ENCODE results near the gene SMURF1.
"Not testable (repeated sequence)": the region's sequence is repeated elsewhere in the genome, so short reads cannot be mapped to it uniquely, and the experiment has no call there.

The SMURF1 gene

DNA sequence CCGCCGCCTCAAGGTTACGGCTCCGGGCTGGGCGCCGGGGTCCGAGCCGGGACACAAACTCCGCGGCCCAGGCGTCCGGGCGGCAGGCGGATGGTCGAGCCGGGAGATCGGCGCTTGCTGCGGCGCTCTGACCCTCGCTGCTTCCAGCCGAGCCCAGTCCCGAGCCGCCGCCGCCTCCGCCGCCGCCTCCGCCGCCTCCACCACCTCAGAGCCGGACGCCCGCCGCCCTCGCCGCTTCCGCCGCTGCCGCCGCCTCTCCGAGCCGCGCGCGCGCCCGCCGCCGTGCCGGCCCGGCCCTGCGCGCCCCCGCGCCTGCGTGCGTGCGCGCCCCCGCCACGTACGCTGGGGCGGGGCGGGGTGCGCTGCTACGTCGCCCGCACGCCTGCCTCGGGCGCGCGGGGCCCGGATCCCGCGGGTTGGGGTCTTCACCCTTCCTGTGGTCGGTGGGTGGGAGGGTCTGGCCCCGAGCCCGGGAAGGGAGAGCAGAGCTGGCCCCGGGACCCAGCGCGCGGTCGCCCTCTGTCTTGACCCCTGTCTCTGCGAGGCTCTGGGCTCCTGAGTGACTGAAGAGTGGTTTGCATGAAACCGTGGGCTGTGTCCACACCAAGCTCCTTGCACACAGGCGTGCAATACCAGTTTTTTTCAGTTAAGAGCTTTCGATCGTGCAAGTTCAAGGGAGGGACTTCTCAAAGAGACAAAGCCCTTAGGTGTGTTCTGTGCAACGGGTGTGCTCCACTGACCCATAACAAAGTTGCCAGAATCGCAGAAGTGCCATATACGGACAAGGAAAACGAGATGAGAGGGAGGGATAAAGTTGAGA, at the start of gene SMURF1:
Gene SMURF1 (minus strand): TSS at position 256 of the 820 bp plus-strand sequence. CDS start 328 bp downstream, outside the sequence.
- DNase-seq: peak; percentile 57

DNA sequence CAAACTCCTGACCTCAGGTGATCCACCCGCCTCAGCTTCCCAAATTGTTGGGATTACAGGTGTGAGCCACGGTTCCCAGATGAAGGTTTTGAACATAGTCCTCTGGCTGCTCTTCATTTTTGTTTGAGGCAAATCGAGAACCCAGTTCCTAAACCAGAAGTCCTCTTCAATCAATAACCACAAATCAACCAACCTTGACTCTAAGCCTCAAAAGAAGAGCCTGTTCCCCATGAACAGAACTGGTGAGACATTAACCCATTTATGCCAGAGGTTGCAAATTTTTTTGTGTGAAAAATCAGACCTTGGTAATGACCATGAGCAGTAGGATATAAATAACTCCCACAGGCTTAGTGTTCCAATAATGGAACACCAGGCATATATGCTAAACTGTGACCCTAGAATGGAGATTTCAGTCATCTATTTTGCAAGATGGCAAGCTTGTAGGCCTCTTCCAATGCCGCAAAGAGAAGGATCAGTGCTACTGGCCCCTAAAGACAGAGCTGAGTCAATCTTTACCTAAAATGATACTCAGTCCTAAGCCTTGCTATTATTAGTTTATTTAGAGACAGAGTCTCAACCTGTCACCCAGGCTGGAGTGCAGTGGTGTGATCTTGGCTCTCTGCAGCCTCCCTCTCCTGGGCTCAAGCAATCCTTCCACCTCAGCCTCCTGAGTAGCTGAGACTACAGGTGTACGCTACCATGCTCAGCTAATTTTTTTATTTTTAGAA, 48.1 kb upstream of the SMURF1 start:
- no peak for DNase-seq

DNA sequence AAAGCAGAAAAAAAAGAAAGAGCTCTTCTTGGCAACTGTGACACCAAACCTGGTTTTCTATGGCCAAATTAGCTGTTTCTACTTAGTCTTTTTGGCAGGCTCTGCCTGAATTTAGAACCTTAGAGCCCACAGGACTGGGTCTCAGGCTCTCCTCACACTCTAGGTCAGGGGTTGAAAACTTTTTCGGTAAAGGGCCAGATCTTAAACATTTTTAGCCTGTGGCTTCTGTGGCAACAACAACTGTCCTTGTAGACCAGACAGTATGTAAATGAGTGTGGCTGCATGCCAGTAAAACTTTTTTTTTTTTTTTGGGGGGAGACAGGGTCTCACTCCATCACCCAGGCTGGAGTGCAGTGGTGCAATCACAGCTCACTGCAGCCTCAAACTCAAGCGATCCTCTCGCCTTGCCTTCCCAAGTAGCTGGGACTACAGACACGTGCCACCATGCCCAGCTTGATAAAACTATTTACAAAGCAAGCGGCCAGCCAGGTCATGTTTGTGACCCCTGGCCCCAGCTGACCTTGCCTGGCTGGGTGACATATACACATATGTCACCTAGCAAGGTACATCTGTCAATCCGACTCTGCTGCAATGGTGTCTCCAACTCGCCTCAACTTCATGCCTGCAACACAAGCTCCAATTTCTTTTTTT, 46.6 kb upstream of the SMURF1 start:
- DNase-seq: no peak

DNA sequence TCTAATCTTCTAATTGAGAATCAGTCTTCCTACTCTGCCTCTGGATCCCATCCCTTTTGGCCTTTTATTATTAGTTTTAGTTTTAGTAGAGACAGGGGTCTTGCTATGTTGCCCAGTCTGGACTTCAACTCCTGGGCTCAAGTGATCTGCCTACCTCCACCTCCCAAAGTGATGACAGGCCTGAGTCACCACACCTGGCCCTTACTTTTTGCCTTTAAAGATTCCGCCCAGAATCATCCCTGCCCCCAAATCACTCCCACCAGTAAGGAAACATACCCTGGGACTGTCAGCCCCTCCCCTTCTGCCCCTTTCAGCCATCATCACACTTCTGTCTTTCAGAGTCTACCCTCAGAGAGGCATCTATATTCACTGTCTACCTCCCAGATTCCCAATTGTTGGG, 45.3 kb upstream of the SMURF1 start:
- no peak for DNase-seq

DNA sequence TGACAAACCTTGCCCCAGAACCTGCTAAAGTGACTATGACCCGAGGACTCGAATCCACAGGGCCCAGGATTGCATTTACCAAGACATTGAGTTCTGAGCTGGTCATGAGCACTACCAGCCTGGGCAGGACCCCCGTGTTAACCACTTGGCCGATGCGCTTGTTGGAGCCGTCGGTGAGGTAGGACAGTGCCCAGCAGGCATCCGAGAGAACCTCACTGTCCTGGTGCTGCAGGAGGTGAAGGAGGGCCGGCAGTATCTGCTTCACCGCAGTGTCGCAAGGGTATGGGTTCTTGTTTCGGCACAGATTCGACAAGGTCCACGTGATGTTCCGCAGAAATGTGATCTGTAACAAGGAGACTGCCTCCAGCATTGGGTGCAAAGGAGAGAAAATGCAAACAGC, 44.3 kb upstream of the SMURF1 start:
- no peak for DNase-seq

DNA sequence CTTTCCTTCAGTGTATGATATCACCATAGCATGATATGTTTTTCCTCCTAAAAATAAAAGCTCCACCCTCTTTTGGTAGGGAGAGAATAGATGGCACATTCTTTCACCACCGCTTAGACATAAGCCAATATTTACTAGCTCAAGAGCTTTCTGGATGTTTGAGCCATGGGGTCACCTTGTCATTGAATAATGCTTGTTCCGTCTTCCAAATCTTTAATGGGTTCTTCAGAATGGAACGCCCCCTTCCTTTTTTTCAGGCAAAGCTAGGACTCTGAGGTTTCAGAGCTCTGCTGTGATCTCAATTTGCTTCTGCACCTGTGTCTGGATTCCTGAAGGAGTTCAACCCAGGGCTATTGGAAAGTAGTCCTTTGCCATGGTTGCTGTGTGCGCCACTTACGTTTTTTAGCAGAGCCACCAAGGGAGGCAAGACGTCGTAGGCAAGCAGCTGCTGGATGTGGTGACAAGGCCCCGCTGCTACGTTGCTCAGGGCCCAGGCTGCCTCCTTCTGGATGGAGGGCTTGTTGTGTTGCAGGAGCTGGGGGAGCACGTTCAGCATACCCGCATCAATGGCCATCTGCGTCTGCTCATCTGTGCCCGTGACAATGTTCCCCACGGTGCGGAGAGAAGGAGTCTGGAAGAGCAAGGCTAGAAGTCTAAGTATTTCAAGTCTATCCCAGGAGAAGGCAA, 40.8 kb upstream of the SMURF1 start:
- no peak for DNase-seq

DNA sequence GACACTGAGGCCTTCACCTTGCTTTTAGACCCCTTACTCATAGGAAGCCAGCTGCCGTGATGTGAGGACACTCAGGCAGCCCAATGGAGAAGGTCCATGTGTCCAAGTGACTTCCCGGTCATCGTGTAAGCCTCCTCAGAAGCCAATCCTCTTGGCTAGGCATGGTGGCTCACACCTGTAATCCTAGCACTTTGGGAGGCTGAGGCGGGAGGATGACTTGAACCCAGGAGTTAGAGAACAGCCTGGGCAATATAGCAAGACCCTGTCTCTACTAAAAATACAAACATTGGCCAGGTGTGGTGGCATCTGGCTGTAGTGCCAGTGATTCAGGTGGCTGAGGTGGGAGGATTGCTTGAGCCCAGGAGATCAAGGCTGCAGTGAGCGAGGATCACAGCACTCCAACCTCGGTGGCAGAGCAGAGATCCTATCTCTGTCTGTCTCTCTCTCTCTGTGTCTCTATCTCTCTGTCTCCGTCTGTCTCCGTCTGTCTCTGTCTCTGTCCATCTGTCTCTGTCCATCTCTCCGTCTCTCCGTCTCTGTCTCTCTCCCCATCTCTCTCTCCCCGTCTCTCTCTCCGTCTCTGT, 36.3 kb upstream of the SMURF1 start:
- DNase-seq: no peak

DNA sequence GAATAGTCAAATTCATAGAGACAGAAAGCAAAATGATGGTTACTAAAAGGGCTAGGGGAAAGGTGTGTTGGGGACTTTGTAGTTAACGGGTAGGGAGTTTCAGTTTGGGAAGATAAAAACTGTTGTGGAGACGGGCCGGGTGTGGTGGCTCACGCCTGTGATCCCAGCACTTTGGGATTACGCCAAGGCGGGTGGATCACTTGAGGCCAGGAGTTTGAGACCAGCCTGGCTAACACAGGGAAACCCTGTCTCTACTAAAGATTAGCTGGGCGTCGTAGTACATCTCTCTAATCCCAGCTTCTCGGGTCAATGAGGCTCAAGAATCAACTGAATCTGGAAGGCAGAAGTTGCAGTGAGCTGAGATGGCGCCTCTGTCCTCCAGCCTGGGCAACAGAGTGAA, 33.3 kb upstream of the SMURF1 start:
- DNase-seq: no peak

DNA sequence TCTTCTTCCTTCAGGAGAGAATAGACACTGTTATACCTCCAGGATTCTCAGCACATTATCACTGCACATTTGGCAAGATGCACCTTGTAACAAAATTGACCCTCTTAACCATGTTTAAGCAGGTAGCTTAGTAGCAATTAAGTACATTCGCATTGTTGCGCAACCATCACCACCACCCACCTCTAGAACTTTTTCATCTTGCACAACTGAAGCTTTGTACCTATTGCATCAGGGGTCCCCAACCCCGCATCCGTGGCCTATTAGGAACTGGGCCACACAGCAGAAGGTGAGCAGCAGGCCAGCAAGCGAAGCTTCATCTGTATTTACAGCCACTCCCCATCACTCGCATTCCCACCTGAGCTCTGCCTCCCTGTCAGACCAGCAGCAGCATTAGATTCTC, 29.9 kb upstream of the SMURF1 start:
- DNase-seq: no peak

DNA sequence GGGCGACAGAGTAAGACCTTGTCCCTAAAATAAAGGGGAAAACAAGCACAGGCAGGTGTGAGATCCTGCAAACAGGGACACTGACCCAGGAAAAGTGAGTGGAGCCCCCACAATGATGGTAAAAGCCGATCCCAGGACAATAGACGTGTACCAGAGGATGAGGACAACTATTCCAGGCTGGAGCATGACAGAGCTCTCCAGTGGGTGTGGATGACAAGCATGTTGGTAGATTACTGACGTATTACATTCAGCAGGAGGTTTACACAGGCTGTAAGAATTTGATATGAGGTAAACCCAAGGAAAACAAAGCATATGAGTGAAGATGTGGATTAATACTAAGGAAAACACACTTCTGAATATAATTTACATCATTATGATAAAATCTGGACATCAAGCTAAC, 27.8 kb upstream of the SMURF1 start:
- no peak for DNase-seq

DNA sequence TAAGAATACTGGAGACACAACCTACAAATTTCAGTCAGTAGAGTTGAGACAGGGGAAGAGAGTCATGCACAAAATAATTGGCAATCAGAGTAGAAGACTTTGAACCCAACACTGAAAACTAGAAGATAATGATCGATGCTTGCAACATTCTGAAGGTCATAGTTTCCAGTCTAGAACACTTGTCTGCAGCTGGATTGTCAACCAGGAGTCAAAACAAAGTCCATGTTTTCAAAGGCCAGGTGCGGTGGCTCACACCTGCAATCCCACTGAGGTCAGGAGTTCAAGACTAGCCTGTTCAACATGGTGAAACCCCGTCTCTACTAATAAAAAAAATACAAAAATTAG, 26.8 kb upstream of the SMURF1 start:
- DNase-seq: no peak

DNA sequence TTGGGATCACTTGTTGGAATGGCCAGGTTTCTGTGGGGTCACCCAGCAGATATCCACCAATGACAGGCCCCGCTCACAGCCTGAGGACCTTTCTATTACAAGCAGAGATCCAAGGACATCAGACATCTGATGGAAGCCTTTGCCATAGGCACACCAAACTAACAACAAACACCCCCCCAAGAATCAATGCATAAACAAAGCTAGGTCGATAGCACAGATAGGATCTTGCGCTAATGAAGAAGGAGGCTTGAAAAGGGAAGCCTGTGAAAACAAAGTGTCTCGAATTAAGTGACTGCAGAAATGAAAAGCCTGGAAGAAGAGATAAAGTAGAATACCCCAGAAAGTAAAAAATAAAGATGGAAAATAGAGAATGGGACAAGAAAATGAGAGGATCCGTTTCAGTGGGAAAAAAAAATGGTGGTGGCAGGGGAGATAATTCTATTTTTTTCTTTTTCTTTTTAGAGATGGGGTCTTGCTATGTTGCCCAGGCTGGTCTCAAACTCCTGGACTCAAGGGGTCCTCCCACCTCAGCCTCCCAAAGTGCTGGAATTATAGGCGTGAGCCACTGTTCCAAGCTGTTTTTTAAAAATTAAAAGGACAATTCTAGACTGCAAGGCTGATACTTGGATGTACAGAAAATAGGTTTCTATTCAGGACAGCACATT, 26.3 kb upstream of the SMURF1 start:
- no peak for DNase-seq

DNA sequence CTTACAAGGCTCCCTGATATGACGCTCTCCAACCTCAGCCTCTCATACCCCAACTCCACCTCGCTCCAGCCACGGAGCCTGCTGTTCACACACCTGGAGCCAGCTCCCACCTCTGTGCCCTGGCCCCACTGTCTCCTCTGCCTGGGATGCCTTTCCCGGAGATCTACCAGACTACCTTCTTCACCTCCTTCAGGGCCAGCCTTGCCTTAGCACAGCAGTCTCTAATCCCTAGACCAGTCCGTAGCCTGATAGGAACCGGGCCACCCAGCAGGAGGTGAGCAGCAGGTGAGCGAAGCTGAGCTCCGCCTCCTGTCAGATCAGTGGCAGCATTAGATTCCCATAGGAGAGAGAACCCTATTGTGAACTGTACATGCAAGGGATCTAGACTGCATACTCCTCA, 23.2 kb upstream of the SMURF1 start:
- DNase-seq: no peak

DNA sequence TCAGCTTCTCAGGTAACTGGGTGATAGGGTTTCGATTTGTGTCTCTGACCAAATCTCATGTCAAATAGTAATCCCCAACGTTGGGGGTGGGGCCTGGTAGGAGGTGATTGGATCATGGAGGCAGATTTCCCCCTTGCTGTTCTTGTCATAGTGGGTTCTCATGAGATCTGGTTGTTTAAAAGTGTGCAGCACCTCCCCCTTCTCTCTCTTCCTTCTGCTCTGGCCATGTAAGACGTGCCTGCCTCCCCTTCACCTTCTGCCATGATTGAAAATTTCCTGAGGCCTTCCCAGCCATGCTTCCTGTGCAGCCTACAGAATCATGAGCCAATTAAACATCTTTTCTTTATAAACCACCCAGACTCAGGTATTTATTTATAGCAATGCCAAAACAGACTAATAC, 21.9 kb upstream of the SMURF1 start:
- DNase-seq: no peak

DNA sequence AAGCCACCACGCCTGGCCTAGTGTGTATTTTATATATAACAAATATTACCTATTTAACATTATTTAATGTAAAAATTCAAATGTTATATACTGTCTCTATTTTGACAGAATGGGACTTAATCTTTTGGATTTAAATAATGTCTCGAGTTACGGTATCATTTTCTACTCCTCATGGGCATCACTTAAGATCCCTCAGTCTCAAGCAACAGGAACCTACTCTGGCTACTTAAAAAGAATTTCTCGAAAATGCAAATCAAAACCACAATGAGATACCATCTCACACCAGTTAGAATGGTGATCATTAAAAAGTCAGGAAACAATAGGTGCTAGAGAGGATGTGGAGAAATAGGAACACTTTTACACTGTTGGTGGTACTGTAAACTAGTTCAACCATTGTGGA, 19.8 kb upstream of the SMURF1 start:
- DNase-seq: not testable (repeated sequence)

DNA sequence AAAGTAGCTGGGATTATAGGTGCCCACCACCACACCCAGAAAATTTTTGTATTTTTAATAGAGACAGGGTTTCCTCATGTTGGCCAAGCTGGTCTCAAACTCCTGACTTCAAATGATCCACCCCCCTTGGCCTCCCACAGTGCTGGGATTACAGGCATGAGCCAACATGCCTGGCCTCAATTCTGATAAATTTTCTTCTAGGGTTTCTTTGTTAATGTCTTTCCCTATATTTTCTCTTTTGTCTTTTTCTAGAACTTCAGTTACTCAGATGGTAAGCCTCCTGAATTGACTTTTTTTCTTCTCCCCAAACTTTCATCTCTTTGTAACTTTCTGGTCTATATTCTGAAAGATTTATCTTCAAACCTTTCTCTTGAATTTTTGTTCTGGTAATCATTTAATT, 12.7 kb upstream of the SMURF1 start:
- no peak for DNase-seq

DNA sequence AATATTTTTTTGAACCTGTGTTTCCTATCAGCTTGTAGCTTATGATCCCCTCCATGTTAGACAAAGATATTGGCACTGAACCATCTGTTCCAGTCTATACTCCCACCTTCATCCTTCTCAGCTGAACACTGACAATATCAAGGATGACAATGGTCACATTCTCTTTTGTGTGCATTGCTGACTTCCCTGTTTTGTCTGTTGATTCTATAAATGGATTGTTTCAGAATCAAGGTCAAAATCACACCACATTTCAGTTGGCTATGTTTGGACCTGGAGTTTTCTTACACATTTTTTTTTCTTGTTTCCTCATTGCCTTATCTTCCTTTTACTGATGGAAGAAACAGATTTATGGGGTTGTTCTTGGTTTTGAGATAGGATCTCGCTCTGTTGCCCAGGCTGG, 11.3 kb upstream of the SMURF1 start:
- DNase-seq: no peak

DNA sequence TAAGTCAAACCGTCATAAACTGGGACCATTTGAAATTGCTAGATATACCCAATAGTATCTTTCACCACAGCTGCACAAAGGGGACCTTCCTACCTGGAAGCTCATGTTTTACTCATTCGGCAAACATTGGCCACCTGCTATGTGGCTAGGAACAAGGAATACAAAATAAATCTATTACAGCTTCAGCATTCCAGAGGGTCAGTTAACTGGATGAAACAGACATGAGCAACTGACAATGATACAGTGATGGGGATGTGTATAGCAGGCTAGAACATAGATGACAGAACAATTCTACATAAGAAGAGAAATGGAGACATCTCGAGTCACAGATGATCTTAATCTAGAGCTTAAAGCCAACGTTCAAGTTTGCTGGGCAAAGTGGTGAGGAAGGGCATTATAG, 3.1 kb upstream of the SMURF1 start:
- no peak for DNase-seq

DNA sequence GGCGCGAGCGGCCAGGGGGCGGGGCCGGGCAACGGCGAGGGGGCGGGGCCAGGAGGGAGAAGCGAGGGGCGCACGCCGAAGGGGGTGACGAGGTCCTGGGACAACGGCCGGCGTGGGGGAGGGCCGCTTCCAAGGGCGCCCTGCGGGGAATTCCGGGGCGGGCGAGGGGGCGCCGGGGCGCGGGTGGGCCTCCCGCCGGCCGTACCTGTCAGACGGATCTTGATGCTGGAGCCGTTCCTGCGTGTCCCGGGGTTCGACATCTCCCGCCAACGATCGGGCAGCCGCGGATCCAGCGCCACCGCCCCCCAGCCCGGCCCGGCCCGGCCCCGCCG, 421 bp downstream of the SMURF1 start:
- no peak for DNase-seq

DNA sequence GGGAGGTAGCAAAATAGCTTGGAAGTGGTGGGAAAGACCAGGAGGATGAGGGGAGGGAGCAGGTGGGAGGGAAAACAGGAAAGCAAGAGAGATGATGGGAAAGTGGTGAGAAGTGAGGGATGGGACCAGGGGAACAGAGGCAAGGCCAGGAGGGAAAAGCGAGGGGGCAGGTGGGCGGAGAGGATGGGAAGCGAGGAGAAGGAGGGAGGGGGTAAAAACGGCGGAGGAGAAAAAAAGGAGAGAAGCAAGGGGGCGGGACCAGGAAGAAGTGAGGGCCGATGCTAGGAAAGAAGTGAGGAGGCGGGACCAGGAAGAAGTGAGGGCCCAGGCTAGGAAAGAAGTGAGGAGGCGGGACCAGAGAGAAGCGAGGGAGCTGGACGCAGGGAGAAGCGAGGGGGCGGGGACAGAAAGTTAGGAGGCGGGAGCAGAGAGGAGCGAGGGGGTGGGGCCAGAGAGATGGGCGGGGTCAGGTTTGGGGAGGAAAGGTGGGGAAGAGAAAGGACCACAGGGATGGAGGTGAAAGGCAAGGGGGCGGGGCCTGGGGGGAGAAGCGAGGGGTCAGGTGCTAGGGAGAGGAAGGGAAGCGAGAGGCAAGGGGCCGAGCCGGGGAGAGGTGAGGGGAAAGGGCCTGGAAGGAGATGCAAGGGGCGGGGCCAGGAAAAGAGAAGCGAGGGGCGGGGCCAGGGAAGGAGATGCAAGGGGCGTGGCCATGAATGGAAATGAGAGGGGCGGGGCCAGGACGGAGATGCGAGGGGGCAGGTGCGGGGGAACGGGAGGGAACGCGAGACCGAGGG, 984 bp downstream of the SMURF1 start:
- peak; percentile 94 for DNase-seq

DNA sequence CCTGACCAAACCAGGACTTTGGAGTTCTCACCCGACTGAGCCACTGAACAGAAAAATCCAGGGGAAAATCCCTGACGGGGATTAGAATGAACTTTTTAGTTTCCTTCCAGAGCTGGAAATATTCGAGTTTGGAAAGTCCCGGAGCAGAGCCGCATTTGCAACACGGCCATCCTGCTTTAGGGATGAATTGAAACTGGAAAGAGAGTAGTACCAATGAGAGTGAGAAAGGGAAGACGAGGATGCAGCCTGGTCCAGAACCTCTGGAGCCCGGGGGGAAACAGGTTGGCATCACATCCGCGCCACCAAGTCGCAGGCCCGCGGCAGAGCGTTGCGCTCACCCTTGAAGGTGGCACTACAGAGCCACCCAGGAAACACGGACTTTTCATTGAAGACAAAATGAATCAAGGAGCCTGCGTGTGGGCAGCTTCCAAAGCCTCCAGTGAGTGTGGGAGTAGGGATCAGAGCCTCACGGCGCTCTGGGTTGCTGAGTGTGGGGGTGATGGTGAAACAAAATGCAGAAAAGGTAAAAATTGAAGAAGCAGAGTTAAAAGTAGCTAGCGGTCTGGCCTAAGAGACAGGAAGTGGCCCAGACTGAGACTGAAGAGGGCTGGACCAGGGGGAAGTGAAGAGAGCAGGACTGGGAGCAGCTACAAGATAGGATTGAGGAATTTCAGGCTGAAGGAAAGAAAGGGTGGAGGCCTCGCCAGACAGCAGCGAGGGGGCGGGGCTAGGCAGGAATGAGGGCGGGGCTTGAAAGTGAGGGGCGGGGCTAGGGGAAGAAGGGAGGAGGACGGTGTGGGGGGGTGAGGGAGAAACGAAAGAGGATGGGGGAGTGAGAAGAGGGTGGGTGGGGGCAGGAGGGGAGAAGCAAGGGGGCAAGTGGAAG, 1.8 kb downstream of the SMURF1 start:
- DNase-seq: peak; percentile 79

All from HCEC 1CT (cell line).